Stimulated activated CD4-positive, alpha-beta T cell treated with anti-CD3 and anti-CD28 coated beads, Interleukin-4, amount 100 ng/mL, for 1 hour (primary cell): ENCODE data around the gene FAM177A1.
A peak's percentile ranks its signal among the peaks of the same experiment; 100 is the strongest.
"Not testable (repeated sequence)": the region's sequence is repeated elsewhere in the genome, so short reads cannot be mapped to it uniquely, and the experiment has no call there.

Experiments used
- DNase-seq: peaks from one replicate; pipeline ENCODE4 v3.0.0-alpha.2; 2020

Gene FAM177A1

DNA sequence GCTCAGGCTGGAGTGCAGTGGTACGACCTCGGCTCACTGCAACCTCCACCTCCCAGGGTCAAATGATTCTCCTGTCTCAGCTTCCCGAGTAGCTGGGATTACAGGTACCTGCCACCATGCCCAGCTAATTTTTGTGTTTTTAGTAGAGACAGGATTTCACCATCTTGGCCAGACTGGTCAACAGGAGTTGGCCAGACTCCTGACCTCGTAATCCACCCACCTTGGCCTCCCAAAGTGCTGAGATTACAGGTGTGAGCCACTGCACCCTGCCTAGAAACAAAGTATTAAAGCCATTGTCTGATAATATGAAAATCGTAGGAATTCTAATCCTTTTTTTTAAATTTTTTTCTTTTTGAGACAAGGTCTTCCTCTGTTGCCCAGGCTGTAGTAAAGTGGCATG is 19.7 kb downstream of the FAM177A1 start:
- DNase-seq = not testable (repeated sequence)

GRCh38 chr14:35068238-35069012 is 22.4 kb downstream of the FAM177A1 start:
- DNase-seq = no peak

DNA sequence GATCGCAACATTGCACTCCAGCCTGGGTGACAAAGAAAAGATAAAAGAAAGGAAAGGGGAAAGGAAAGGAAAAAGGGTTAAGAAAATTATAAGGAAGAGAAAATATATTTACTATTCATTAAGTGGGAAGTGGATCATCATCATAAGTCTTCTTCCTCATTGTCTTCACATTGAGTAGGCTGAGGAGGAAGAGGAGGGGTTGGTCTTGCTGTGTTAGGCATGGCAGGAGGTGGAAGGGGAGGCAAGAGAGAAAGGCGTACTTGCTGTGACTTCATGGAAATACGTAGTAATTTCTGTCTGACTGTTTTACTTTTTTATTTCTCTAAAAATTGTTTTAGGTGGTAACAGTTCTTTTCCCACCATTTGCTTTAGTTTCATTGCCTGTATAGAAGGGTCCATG is 26.2 kb downstream of the FAM177A1 start:
- DNase-seq = no peak

DNA sequence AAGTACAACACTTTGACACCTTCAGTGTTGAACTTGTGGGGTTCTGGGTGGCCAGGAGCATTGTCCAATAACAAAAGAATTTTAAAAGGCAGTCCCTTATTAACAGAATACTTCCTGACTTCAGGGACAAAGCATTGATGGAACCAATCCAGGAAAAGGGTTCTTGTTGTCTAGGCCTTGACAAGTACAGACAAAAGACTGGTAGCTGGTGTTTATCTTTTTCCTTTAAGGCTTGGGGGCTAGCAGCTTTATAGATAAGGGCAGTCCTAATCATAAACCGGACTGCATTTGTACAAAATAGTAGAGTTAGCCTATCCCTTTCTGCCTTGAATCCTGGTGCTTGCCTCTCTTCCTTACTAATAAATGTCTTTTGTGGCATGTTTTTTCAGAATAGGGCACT is 27.4 kb downstream of the FAM177A1 start:
- DNase-seq = no peak

GRCh38 chr14:35078082-35078481 is 32.0 kb downstream of the FAM177A1 start:
- DNase-seq = no peak

GRCh38 chr14:35079742-35080141 is 33.7 kb downstream of the FAM177A1 start:
- no peak for DNase-seq

- no peak for DNase-seq
Observed at GRCh38 chr14:35083530-35084150, 37.6 kb downstream of the FAM177A1 start.

- no peak for DNase-seq
Observed at GRCh38 chr14:35085441-35085840, 39.4 kb downstream of the FAM177A1 start.

GRCh38 chr14:35088514-35088913 is 42.4 kb downstream of the FAM177A1 start:
- no peak for DNase-seq

- not testable (repeated sequence) for DNase-seq
Observed at GRCh38 chr14:35094645-35095044, 48.6 kb downstream of the FAM177A1 start.

DNA sequence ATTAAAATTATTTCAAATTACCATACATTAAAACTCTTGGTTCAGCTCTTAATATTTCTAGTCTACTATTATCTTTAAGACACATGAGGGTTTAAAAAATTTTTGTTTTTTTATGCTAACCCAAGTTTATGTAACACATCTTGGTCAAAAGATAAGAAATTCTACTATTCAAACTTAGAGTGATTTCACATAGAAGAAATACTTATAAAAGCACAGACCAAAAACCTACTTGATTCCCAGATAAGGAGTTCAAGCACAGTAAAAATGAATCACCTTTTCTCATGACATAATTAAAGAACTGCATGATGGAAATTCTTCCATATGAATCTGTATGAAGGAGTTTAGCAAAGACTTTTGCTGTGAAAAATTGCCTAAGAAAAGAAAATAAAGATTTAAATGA is 61.8 kb downstream of the FAM177A1 start:
- DNase-seq = no peak

- DNase-seq = no peak
Observed at GRCh38 chr14:35112641-35113040, 66.6 kb downstream of the FAM177A1 start.

DNA sequence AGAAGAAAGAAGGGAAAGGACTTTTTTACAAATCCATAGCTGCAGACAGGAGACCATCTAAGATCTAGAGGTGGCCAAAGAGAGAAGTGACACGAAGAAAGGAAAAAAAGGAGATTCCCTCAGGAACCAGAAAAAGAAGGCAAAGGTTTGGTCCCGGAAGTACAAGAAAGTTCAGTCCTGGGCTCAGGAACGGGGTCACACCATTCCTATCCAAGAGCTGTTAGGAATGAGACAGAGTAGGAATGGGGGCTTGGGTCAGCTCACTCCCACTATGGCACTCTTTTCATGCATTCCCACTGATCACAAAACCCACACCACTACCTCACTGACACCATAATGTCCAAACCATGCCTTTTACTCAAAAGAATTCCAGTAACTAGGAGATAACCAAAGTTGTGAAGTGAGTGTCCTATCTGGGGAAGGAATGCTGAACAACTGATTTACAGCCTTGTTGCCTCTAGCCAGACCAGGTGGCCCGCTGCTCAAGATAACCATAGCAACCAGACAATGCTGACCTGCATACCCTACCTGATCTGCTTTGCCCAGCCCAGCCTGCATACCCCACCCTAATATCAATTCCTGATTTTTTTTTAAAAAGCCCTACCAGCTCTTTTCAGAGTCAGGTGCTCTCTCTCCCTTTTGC is 67.4 kb downstream of the FAM177A1 start:
- DNase-seq = no peak

DNA sequence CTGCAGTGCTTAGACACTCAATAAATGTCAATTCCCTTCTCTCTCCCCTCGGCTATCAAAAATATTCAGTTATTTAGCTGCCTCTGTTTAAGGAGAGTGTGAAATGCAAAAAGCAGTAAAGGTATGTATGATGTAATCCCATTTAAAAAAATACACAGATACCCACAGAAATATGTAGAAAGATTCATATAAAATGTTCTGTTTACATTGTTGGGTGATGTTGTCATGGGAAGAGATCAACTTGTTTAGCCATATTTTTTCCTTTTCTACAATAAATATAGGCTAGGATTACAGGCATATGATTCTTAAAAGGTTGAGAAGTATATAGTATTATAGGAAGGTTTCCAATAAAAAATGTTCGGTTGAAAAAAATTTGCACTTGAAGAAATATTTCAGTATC is 68.0 kb downstream of the FAM177A1 start:
- DNase-seq = no peak

DNA sequence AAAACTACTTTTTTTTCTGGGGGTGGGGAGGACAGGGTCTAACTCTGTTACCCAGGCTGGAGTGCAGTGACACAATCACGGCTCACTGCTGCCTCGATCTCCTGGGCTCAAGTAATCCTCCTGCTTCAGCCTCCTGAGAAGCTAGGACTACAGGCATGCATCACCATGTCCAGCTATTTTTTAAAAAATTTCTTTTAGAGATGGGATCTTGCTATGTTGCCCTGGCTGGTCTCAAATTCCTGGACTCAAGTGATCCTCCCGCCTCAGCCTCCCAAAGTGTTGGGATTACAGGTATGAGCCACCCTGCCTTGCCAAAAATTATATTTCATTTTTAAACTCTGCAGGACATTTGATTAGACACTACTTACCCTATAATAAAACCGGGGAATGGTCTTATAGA is 70.2 kb downstream of the FAM177A1 start:
- no peak for DNase-seq

DNA sequence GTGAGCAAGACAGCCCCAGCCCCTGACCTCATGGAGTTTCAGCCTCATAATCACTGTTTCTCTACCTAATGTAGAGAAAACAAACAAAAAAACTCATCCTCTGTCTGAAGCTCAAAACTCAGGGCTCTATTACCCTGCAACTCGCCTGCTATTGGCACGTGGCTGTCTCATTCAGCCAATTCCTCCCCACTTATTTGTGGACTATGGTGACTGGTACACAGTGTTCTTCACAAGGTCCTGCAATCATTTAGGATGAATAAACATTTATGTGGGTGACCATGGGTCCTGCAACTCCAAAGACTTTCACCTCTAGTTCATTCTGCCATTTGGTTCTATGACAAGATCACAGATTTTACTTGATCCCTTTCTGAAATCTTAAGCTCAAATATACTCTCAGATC is 71.0 kb downstream of the FAM177A1 start:
- no peak for DNase-seq

GRCh38 chr14:35121026-35121886 is 75.2 kb downstream of the FAM177A1 start:
- DNase-seq = no peak

DNA sequence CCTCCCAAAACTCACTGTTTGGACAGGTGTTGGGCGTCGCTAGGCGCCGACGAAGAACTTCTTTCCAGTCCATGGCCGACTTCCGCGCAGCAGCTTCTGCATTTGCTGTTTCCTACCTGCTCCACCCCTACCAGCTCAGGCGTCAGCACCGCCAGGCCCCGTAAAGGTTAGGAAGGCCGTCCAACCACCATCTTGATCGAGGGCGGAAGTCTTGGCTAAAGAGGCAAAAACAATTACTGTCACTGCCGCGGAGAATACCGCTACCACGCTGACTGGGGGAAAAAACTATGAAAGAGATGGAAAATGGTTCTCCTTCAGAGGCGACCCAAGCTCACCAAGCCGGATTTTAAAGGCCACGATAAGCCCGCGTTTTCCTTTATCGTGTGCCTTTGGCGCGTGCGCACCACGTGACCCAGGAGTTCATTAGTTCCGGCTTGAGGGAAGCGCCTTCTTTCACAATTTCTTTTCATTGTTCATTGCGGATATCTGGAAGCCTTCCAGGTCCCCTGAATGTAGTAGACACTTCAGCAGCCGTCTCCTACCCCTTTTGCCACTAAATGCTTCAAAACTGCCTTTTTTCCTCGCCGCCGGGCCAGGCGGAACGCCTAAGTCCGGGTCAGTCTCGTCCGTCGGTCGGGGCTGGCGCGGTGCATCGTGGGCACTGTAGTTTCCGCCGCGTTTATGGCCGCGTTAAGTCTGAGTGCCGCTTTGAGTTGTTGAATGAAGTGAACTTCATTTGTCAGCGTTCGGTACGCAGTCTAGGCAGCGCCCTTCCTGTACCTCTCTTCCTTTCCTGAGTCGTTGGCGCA is 76.0 kb downstream of the FAM177A1 start, which contains the start of the genes PPP2R3C and PRORP:
Gene PPP2R3C (minus strand): TSS at position 104 of the 809 bp plus-strand sequence. CDS start 31 bp downstream, at position 73.
Gene PRORP (plus strand): TSS at position 666 of the 809 bp plus-strand sequence. CDS start 694 bp downstream, outside the sequence.
- DNase-seq = peak; percentile 82

- DNase-seq = no peak
Observed at GRCh38 chr14:35122696-35123387, 76.8 kb downstream of the FAM177A1 start.

GRCh38 chr14:35123388-35123703 is 77.3 kb downstream of the FAM177A1 start:
- no peak for DNase-seq

- no peak for DNase-seq
Observed at GRCh38 chr14:35124127-35124526, 78.1 kb downstream of the FAM177A1 start.
